Uterus (tissue), 2 donors: ENCODE results near the gene FHIT.

Source experiments
- CTCF ChIP-seq, 4 experiments: fragments of 200-600 bp in 2 of 4; fragments of 450-650 bp in 2 of 4; sonication (generic) in 2 of 4; IDR thresholded peaks; one replicate each; pipeline ENCODE4 v1.5.1; 2016 to 2019; ENCODE audit warnings: antibody characterized with exemption in 4 of 4, mild to moderate bottlenecking in 2 of 4, moderate library complexity in 1 of 4
- POLR2A ChIP-seq, 2 donors: fragments of 450-650 bp; IDR thresholded peaks; one replicate each; pipeline ENCODE4 v1.6.1; 2016; ENCODE audit warnings: antibody characterized with exemption in 2 of 2, mild to moderate bottlenecking in 1 of 2, moderate library complexity in 1 of 2

- no peak for TF ChIP-seq CTCF (IDR thresholded peaks at IDR 0.05)
- TF ChIP-seq POLR2A (IDR thresholded peaks at IDR 0.05), result no peak
Measured at GRCh38 chr3:60952055-60952454, 299.2 kb downstream of the FHIT start.
